GM12874 (cell line): ENCODE measurements around the gene MEIS2.

ENCODE experiments used
- CTCF ChIP-seq: IDR thresholded peaks from 2 replicates; pipeline ENCODE4 v1.5.1; 2011; ENCODE audit warnings: low read depth, mild to moderate bottlenecking, control low read depth, low read length, moderate library complexity; ENCODE audit not compliant: insufficient read depth

MEIS2 gene

GRCh38 chr15:37045859-37046740 is 54.2 kb downstream of the MEIS2 start:
- TF ChIP-seq CTCF: no peak

GRCh38 chr15:37044915-37045648 is 55.3 kb downstream of the MEIS2 start:
- no peak for TF ChIP-seq CTCF

- TF ChIP-seq CTCF: no peak
Measured at GRCh38 chr15:37041836-37042235, 58.5 kb downstream of the MEIS2 start.

- TF ChIP-seq CTCF: no peak
Measured at GRCh38 chr15:37041042-37041441, 59.3 kb downstream of the MEIS2 start.

- TF ChIP-seq CTCF: no peak
Measured at GRCh38 chr15:37040072-37040742, 60.1 kb downstream of the MEIS2 start.

GRCh38 chr15:37038716-37039106 is 61.6 kb downstream of the MEIS2 start:
- TF ChIP-seq CTCF: no peak
